IMR-90 (cell line): ENCODE results near the gene TEX38. TPM values are rescaled to one million over a fixed set of nuclear protein-coding genes. Genes with fewer than 3 reads are reported as not detected.
A peak's percentile ranks its signal among the peaks of the same experiment; 100 is the strongest.

Experiments used
- ATAC-seq: fragments of 200-7000 bp; cut with Tn5 transposase; 2 replicates; pipeline ENCODE4 v1.9.1; 2020; ENCODE audit warnings: low read depth, mild to moderate bottlenecking, moderate library complexity
- BruUV-seq: library from RNA; stranded (reverse); fragments of 400-500 nt; replicated peaks from 2 replicates; lab custom pipeline; 2021; lab: Mats Ljungman, UMichigan
- CTCF ChIA-PET: fragments of 300-600 bp; formaldehyde crosslinking; extraction: SDS; loops from one replicate; lab custom pipeline; 2021; ENCODE audit warnings: antibody characterized with exemption; lab: Yijun Ruan, JAX
- POLR2A ChIA-PET: fragments of 300-600 bp; sonication (Branson Sonifier 250); formaldehyde crosslinking; loops from one replicate; lab custom pipeline; 2022; ENCODE audit warnings: antibody characterized with exemption; ENCODE audit not compliant: unreplicated experiment; lab: Charles Lee
- DNase-seq: peaks from one replicate; pipeline ENCODE4 v3.0.0; 2013
- H2AFZ ChIP-seq: replicated peaks from 2 replicates; pipeline ENCODE3; 2013; ENCODE audit warnings: low read length, mild to moderate bottlenecking; ENCODE audit not compliant: poor library complexity
- H2AK5ac ChIP-seq: 2 replicates; pipeline ENCODE4 v1.6.1; 2013; ENCODE audit warnings: low read depth, low read length, inconsistent platforms
- H2AK9ac ChIP-seq: replicated peaks from 2 replicates; pipeline ENCODE3; 2013; ENCODE audit warnings: mild to moderate bottlenecking, low read depth, low read length, moderate library complexity; ENCODE audit not compliant: poor library complexity
- H2BK120ac ChIP-seq: 2 replicates; pipeline ENCODE4 v1.6.1; 2013; ENCODE audit warnings: low read depth, low read length, inconsistent platforms
- H2BK15ac ChIP-seq: 3 replicates; pipeline ENCODE4 v1.6.1; 2013; ENCODE audit warnings: low read depth, low read length, inconsistent platforms
- H2BK20ac ChIP-seq: 2 replicates; pipeline ENCODE4 v1.6.1; 2013; ENCODE audit warnings: low read depth, mild to moderate bottlenecking, inconsistent platforms, low read length, moderate library complexity
- H2BK5ac ChIP-seq: 2 replicates; pipeline ENCODE4 v1.6.1; 2013; ENCODE audit warnings: mild to moderate bottlenecking, low read depth, low read length, inconsistent platforms; ENCODE audit not compliant: poor library complexity, severe bottlenecking
- H3K14ac ChIP-seq: replicated peaks from 2 replicates; pipeline ENCODE4 v1.6.1; 2013; ENCODE audit warnings: low read depth, low read length, inconsistent platforms
- H3K18ac ChIP-seq: 2 replicates; pipeline ENCODE4 v1.6.1; 2013; ENCODE audit warnings: low read depth, low read length, control low read depth
- H3K23ac ChIP-seq: 2 replicates; pipeline ENCODE4 v1.6.1; 2013; ENCODE audit warnings: low read depth, low read length, inconsistent platforms
- H3K27ac ChIP-seq: 2 replicates; pipeline ENCODE4 v1.5.1; 2013; ENCODE audit warnings: mild to moderate bottlenecking, control low read depth, low read length; ENCODE audit not compliant: insufficient read depth
- H3K27me3 ChIP-seq: 2 replicates; pipeline ENCODE4 v1.6.1; 2013; ENCODE audit warnings: low read length; ENCODE audit not compliant: control insufficient read depth, insufficient read depth
- H3K36me3 ChIP-seq: 2 replicates; pipeline ENCODE4 v1.6.1; 2013; ENCODE audit warnings: low read length, mixed read lengths; ENCODE audit not compliant: control insufficient read depth, insufficient read depth
- H3K4ac ChIP-seq: 2 replicates; pipeline ENCODE4 v1.6.1; 2013; ENCODE audit warnings: low read depth, low read length, inconsistent platforms
- H3K4me1 ChIP-seq: 2 replicates; pipeline ENCODE4 v1.6.1; 2013; ENCODE audit warnings: low read length, mixed read lengths; ENCODE audit not compliant: control insufficient read depth, insufficient read depth
- H3K4me2 ChIP-seq: 2 replicates; pipeline ENCODE4 v1.6.1; 2013; ENCODE audit warnings: low read depth, mild to moderate bottlenecking, control low read depth, low read length, moderate library complexity
- H3K4me3 ChIP-seq: 2 replicates; pipeline ENCODE4 v1.5.1; 2013; ENCODE audit warnings: low read depth, mild to moderate bottlenecking, control low read depth, low read length, moderate library complexity; ENCODE audit not compliant: insufficient read depth
- H3K56ac ChIP-seq: 2 replicates; pipeline ENCODE4 v1.6.1; 2013; ENCODE audit warnings: low read length, inconsistent platforms; ENCODE audit not compliant: insufficient read depth; ENCODE audit errors: extremely low read depth
- H3K79me1 ChIP-seq, 2 experiments: 2 replicates each; pipeline ENCODE4 v1.6.1; 2013; ENCODE audit warnings: low read length in 2 of 2, inconsistent platforms in 1 of 2, low read depth in 1 of 2
- H3K9ac ChIP-seq: 2 replicates; pipeline ENCODE4 v1.6.1; 2013; ENCODE audit warnings: low read depth, low read length, control low read depth
- H3K9me1 ChIP-seq: 2 replicates; pipeline ENCODE4 v1.6.1; 2013; ENCODE audit warnings: low read length, inconsistent platforms; ENCODE audit not compliant: insufficient read depth
- H3K9me3 ChIP-seq: 2 replicates; pipeline ENCODE4 v1.6.1; 2013; ENCODE audit warnings: low read length; ENCODE audit not compliant: control insufficient read depth, insufficient read depth
- H4K20me1 ChIP-seq: 2 replicates; pipeline ENCODE4 v1.6.1; 2013; ENCODE audit warnings: low read length, inconsistent platforms; ENCODE audit not compliant: insufficient read depth
- H4K5ac ChIP-seq: 2 replicates; pipeline ENCODE4 v1.6.1; 2013; ENCODE audit warnings: mild to moderate bottlenecking, low read depth, low read length, control low read depth
- H4K8ac ChIP-seq, 2 experiments: 2 replicates each; pipeline ENCODE4 v1.6.1; 2013; ENCODE audit warnings: low read depth in 2 of 2, low read length in 2 of 2, control low read depth in 1 of 2, inconsistent platforms in 1 of 2
- H4K91ac ChIP-seq: 2 replicates; pipeline ENCODE4 v1.6.1; 2013; ENCODE audit warnings: low read depth, low read length, inconsistent platforms; ENCODE audit not compliant: insufficient read depth
- BHLHE40 ChIP-seq: fragments of 150-350 bp; IDR thresholded peaks from 2 replicates; pipeline ENCODE4 v1.6.1; 2016; ENCODE audit warnings: mild to moderate bottlenecking, low read depth, low read length
- CEBPB ChIP-seq: IDR thresholded peaks from 2 replicates; pipeline ENCODE4 v1.6.1; 2012; ENCODE audit warnings: low read depth, low read length, improper control_type of control experiment
- CTCF ChIP-seq: conservative IDR thresholded peaks from 2 replicates; pipeline ENCODE4 v1.5.1; 2012; ENCODE audit warnings: mild to moderate bottlenecking, low read depth, low read length, improper control_type of control experiment
- WGBS, 2 experiments: methylation state at CpG; one replicate each; pipeline versions ENCODE4 v1.1.5 to v1.1.7; 2013; ENCODE audit warnings: missing lambda C conversion rate in 2 of 2; ENCODE audit not compliant: insufficient read length in 1 of 2; ENCODE audit errors: extremely low coverage in 2 of 2; 5-methylcytosine and 5-hydroxymethylcytosine counted together
- dilution Hi-C: fragments of 300-500 bp; cut with HindIII; formaldehyde crosslinking; loops from one replicate; pipeline ENCODE4 v1.14.3; 2018; ENCODE audit warnings: low sequenced_read_pairs; ENCODE audit not compliant: unreplicated experiment
- in situ Hi-C: fragments of 300-500 bp; cut with MboI; formaldehyde crosslinking; loops from 3 replicates; pipeline ENCODE4 v1.14.3; 2019; ENCODE audit warnings: low sequenced_read_pairs, inconsistent platforms, mixed read lengths
- intact Hi-C: fragments of 100-400 bp; cut with micrococcal nuclease; formaldehyde crosslinking; loops from 2 replicates; pipeline ENCODE4 v1.10.0; 2022
- polyA plus RNA-seq, 3 experiments: library from polyadenylated mRNA; depleted of rRNA; stranded (reverse); fragments of >200 nt; gene quantifications; 2 replicates each; pipeline ENCODE4 v1.2.3, GENCODE V29; 2012; ENCODE audit warnings: low replicate concordance in 1 of 3
- total RNA-seq: library from RNA; depleted of rRNA; stranded (reverse); fragments of >200 nt; gene quantifications from 2 replicates; pipeline ENCODE4 v1.2.3, GENCODE V29; 2012

Gene TEX38
- total and polyA plus RNA-seq, 2 of the 4 experiments (the other 2 are of a cell fraction): not detected

- CTCF ChIA-PET: interaction anchor here (1.3 kb wide), 1 partner anchor 9 kb away, joined by 3 read pairs; no protein-coding TSS in a partner anchor
- Histone ChIP-seq H2BK5ac (no peak overlapping the region), H4K20me1 (no peaks in the 10 kb centered on the region), H3K27ac (no peak overlapping the region), H3K4me2 (no peak overlapping the region; the same call in 1 of the 2 replicates), H2BK120ac (no peak overlapping the region), H2BK15ac (no peak overlapping the region), H3K4ac (no peak overlapping the region), H2AFZ (no peak overlapping the region), H3K4me3 (no peak overlapping the region), H3K9ac (no peak overlapping the region), H3K14ac (no peak overlapping the region), H4K91ac (no peak overlapping the region), H3K56ac (no peak overlapping the region), H3K27me3 (no peaks in the 10 kb centered on the region), H2AK9ac (no peak overlapping the region), H3K18ac (no peak overlapping the region), H4K8ac (no peak overlapping the region), H2AK5ac (no peak overlapping the region), H3K79me1 (peaks cover 3 to 7% of the 10 kb centered on the region in 2 experiments; a peak in 3 of 4 replicates), H3K9me1 (peaks cover 4% of the 10 kb centered on the region; the same call in 1 of the 2 replicates), H4K5ac (no peak overlapping the region), H3K23ac (no peak overlapping the region), H2BK20ac (no peak overlapping the region), H3K9me3 (no peaks in the 10 kb centered on the region), H3K4me1 (0 out of 2 replicates have a peak, but pooled peaks cover 3% of the 10 kb centered on the region), H3K36me3 (peaks cover 49% of the 10 kb centered on the region)
- intact Hi-C loops (no loop called here), dilution Hi-C loops (no loop called here), in situ Hi-C loops (no loop called here)
- TF ChIP-seq CTCF: no peak
- TF ChIP-seq CEBPB: no peak
- no peak for TF ChIP-seq BHLHE40
- no TSS peak for BruUV-seq
- POLR2A ChIA-PET: no interaction called here
- DNase-seq: peak; percentile 40
- WGBS, 2 experiments: no CpG with 5 or more reads among the region's 2 CpGs
- ATAC-seq: no peak
Measured at GRCh38 chr1:46687093-46687659, 15.5 kb downstream of the TEX38 start.
